ENCODE measurements around the gene MRPS25. TPM values are rescaled to one million over a fixed set of nuclear protein-coding genes. Genes with fewer than 3 reads are reported as not detected.

Gene MRPS25
- polyA plus RNA-seq, 1 of the 3 experiments (the other 2 are of a cell fraction), result 41.5 TPM

- no peak overlapping the region for H3K9ac ChIP-seq
- peaks cover 4% of the 10 kb centered on the region for H3F3A ChIP-seq (replicated peaks; ENCODE audit: insufficient read depth)
- H3K4me2 ChIP-seq, result no peak overlapping the region
- no peaks in the 10 kb centered on the region for H4K20me1 ChIP-seq (ENCODE audit: insufficient read depth)
- WGBS (ENCODE audit: low lambda C conversion rate), result 98% methylated on average over 3 of the region's 3 CpGs
- no peaks in the 10 kb centered on the region for H3K9me2 ChIP-seq
- peak overlapping the region; percentile 48 to 77; a peak in 3 of 4 replicates for H3K27ac ChIP-seq (ENCODE audit: low read depth in 2 of 2, low read length in 1 of 2)
- ChIA-PET CTCF (no interaction called here), POLR2A (no interaction called here)
- no peak for DNase-seq
- H3K4me3 ChIP-seq (ENCODE audit: low read depth in 2 of 2, low read length in 1 of 2), result no peak overlapping the region
- peaks cover 80 to 85% of the 10 kb centered on the region in 2 experiments for H3K36me3 ChIP-seq (replicated peaks in 1 of 2; ENCODE audit: control insufficient read depth in 1 of 2, insufficient read depth in 2 of 2, low read length in 1 of 2)
- H3K79me2 ChIP-seq (ENCODE audit: insufficient read depth), result peaks cover 6% of the 10 kb centered on the region; the same call in 1 of the 2 replicates
- no peak overlapping the region for H2AFZ ChIP-seq (ENCODE audit: low read depth)
- no peaks in the 10 kb centered on the region for H3K9me3 ChIP-seq
- no peaks in the 10 kb centered on the region for H3K27me3 ChIP-seq (ENCODE audit: insufficient read depth)
- TF ChIP-seq FOXJ3 (CRISPR knock-in tag; IDR thresholded peaks at IDR 0.05) (no peak), CTCF (IDR thresholded peaks at IDR 0.05) (no peak)
- H3K4me1 ChIP-seq (ENCODE audit: control insufficient read depth in 1 of 2, insufficient read depth in 2 of 2, low read depth in 1 of 2, low read length in 1 of 2), result peaks cover 15 to 31% of the 10 kb centered on the region in 2 experiments; a peak in 3 of 4 replicates
Observed at GRCh38 chr3:15041950-15042349, 23.2 kb downstream of the MRPS25 start.

- H3K9me3 ChIP-seq, result no peaks in the 10 kb centered on the region
Observed at GRCh38 chr3:15040844-15041243, 24.3 kb downstream of the MRPS25 start.

More at GRCh38 chr3:15040844-15041243, 24.3 kb downstream of the MRPS25 start:
- 80% methylated on average over 3 of the region's 3 CpGs for WGBS (ENCODE audit: low lambda C conversion rate)
- DNase-seq, result no peak
- TF ChIP-seq FOXJ3 (CRISPR knock-in tag; IDR thresholded peaks at IDR 0.05) (no peak), EP300 (IDR thresholded peaks at IDR 0.05; ENCODE audit: borderline replicate concordance in 1 of 2, low read depth in 1 of 2, low read length in 1 of 2) (no peak), JUND (IDR thresholded peaks at IDR 0.05) (no peak), GABPA (IDR thresholded peaks at IDR 0.05; ENCODE audit: low read depth) (no peak), RAD21 (IDR thresholded peaks at IDR 0.05; ENCODE audit: low read length) (no peak), REST (IDR thresholded peaks at IDR 0.05; ENCODE audit: low read depth, low read length) (no peak), RXRA (IDR thresholded peaks at IDR 0.05; ENCODE audit: borderline replicate concordance, low read depth) (no peak), RFX5 (IDR thresholded peaks at IDR 0.05; ENCODE audit: low read length) (no peak), ELF1 (IDR thresholded peaks at IDR 0.05) (no peak)
- H3F3A ChIP-seq (replicated peaks; ENCODE audit: insufficient read depth), result peaks cover 5% of the 10 kb centered on the region
- no peaks in the 10 kb centered on the region for H4K20me1 ChIP-seq (ENCODE audit: insufficient read depth)
- H3K4me2 ChIP-seq, result no peak overlapping the region
- H3K36me3 ChIP-seq (replicated peaks in 1 of 2; ENCODE audit: control insufficient read depth in 1 of 2, insufficient read depth in 2 of 2, low read length in 1 of 2), result peaks cover 74 to 81% of the 10 kb centered on the region in 2 experiments
- H3K27me3 ChIP-seq (ENCODE audit: insufficient read depth), result no peaks in the 10 kb centered on the region
- no peaks in the 10 kb centered on the region; the same call in 1 of the 2 replicates for H3K79me2 ChIP-seq (ENCODE audit: insufficient read depth)
- H3K4me3 ChIP-seq (ENCODE audit: low read depth in 2 of 2, low read length in 1 of 2), result no peak overlapping the region
- ChIA-PET POLR2A (no interaction called here), CTCF (interaction anchor here (2.2 kb wide), 1 partner anchor 120 kb away, joined by 5 read pairs; no protein-coding TSS in a partner anchor)
- H3K4me1 ChIP-seq (ENCODE audit: control insufficient read depth in 1 of 2, insufficient read depth in 2 of 2, low read depth in 1 of 2, low read length in 1 of 2), result peaks cover 15 to 31% of the 10 kb centered on the region in 2 experiments; a peak in 3 of 4 replicates
- H3K27ac ChIP-seq (ENCODE audit: low read depth in 2 of 2, low read length in 1 of 2), result no peak overlapping the region
- H2AFZ ChIP-seq (ENCODE audit: low read depth), result no peak overlapping the region
- H3K9ac ChIP-seq, result no peak overlapping the region
- no peaks in the 10 kb centered on the region for H3K9me2 ChIP-seq

Measured in SK-N-SH (cell line).